Measurements from ENCODE around the gene CASP3. TPM values are rescaled to one million over a fixed set of nuclear protein-coding genes. Genes with fewer than 3 reads are reported as not detected.

Gene CASP3
- total RNA-seq: 56.1 and 58.2 TPM in 2 replicates

DNA sequence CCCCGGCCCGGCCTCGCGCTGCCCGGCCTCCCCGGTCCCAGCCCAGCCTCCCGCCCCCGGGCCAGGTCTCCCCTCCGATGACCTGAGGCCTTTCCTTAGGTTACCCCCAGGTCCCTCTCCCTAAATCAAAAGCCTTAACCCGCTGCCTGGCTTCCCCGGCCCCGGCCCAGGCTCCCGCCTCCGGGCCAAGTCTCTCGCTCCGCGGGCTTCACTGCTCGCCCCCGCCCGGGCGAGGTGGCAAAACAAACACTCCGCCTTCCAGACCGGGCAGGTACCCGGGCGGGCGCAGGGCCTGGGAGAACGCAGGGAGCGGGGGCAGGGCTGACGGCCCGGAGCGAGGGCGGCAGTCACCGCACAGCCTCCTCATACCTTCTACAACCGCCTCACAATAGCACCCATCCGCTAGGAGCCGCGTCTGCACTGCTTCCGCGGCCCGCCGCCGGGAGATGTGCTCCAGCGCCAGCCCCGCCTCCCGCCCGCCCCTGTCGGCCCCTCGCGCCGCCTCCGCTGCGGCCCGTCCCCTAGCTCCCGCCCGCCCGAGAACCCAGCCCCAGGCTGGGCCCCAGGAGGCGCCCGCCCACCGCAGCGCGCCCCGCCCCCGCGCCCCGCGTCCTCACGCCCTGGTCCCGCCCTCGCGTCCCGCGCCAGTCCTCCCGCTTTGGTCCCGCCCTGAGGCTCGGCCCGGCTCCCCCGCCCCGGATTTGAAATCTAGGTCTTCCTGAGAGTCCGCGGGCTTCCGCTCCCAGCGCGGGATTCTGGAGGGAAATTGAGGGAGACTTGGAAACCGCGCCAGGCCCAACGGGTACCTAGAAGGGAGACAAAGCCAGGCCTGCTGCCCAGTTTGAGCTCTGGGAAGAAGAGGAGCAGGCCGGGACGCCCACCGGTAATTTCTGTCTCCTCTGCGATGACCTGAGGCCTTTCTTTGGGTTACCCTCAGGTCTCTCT is at the start of gene CASP3, which contains the start of gene PRIMPOL:
CASP3 (minus strand) TSS at position 422 of the 945 bp plus-strand sequence. CDS start 10,994 bp downstream, outside the sequence.
PRIMPOL (plus strand) TSS at position 713 of the 945 bp plus-strand sequence. CDS start 7,403 bp downstream, outside the sequence.
- TF ChIP-seq, protein P1, sequence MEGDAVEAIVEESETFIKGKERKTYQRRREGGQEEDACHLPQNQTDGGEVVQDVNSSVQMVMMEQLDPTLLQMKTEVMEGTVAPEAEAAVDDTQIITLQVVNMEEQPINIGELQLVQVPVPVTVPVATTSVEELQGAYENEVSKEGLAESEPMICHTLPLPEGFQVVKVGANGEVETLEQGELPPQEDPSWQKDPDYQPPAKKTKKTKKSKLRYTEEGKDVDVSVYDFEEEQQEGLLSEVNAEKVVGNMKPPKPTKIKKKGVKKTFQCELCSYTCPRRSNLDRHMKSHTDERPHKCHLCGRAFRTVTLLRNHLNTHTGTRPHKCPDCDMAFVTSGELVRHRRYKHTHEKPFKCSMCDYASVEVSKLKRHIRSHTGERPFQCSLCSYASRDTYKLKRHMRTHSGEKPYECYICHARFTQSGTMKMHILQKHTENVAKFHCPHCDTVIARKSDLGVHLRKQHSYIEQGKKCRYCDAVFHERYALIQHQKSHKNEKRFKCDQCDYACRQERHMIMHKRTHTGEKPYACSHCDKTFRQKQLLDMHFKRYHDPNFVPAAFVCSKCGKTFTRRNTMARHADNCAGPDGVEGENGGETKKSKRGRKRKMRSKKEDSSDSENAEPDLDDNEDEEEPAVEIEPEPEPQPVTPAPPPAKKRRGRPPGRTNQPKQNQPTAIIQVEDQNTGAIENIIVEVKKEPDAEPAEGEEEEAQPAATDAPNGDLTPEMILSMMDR (conservative IDR thresholded peaks at IDR 0.05; ENCODE audit: low read depth, low read length): peak; percentile 3
- no peak for DNase-seq (ENCODE audit: low read depth)
- peak within 1 kb of the TSS; percentile 92 for H3K4me3 ChIP-seq (ENCODE audit: low read depth, low read length)

DNA sequence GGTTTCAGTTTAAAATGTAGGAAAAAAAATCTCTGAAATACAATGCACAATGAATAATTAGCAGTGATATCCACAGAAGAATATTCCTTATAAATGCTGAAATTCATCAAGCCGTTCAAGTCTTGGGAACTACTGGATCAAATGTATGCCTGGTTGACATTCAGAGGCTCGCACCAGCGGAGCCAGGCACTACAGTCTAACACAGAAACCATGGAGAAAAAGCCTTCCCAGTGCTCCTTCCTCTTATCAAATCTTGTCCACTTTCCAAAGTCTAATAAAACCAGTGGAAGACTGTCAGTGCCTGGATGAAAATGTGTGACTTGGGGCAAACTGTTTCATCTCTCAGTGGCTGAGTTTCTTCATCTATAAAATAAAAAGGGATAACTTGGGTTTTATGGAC is 48.7 kb upstream of the CASP3 start:
- TF ChIP-seq, protein P1 (conservative IDR thresholded peaks at IDR 0.05; ENCODE audit: low read depth, low read length): no peak
- DNase-seq (ENCODE audit: low read depth): no peak
- no peak overlapping the region for H3K4me3 ChIP-seq (ENCODE audit: low read depth, low read length)

DNA sequence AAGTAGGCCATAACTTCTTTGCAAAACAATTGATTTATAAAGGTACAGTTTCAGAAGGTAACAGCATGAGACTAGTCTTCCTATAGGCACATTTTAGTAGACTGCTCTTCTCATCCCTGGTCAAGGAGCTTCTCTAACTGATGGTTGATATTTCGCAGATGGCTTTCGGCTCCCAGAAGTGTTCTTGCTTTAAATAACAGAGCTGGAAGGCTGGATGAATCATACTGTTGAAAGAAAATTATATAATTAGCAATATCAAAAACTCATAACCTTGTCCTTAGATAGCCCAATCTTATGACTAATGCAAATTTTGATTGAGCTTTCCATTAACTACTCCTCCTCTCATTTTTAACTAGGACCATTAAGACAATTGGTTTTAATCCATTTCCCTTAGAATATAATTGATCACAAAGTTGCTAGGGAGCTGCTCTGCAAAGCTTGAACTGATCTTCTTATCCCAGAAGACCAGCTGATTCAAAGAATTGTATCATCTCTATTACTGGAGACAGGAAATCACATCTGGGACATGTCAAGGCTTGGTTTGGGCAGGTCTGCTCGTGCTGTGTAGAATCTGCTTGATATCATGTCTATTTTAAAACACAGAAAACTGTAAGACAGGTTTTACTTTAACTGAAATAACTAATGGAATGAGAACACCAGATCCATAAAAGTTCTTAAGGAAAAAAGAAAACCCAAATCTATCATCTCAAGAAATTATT is 46.1 kb upstream of the CASP3 start:
- DNase-seq (ENCODE audit: low read depth): no peak

DNA sequence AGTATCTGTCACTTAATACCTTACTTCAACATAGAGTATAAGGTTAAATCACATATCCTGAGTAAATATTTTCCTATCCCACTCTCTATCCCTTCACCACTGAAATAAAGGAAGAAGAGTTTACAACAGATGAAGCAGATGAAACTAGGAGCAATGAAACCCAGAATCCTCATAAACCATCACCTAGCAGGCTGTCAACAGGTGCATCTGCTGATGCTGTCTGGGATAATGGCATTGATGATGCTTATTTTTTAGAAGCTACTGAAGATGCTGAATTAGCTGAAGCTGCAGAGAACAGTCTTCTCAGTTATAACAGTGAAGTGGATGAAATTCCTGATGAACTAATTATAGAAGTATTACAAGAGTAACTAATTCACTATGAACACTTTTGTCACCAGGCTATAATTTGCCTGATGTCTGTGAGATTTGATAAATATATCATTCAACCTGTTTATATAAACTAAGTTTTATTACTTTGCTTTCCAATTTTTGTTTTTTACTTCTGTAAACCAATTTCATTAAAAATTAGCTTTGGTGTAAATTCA is 45.2 kb upstream of the CASP3 start:
- no peak overlapping the region for H3K4me3 ChIP-seq (ENCODE audit: low read depth, low read length)
- TF ChIP-seq, protein P1 (conservative IDR thresholded peaks at IDR 0.05; ENCODE audit: low read depth, low read length): no peak
- DNase-seq (ENCODE audit: low read depth): no peak

More for the DNA sequence above, 46.1 kb upstream of the CASP3 start:
- TF ChIP-seq, protein P1 (conservative IDR thresholded peaks at IDR 0.05; ENCODE audit: low read depth, low read length): no peak
- H3K4me3 ChIP-seq (ENCODE audit: low read depth, low read length): no peak overlapping the region

DNA sequence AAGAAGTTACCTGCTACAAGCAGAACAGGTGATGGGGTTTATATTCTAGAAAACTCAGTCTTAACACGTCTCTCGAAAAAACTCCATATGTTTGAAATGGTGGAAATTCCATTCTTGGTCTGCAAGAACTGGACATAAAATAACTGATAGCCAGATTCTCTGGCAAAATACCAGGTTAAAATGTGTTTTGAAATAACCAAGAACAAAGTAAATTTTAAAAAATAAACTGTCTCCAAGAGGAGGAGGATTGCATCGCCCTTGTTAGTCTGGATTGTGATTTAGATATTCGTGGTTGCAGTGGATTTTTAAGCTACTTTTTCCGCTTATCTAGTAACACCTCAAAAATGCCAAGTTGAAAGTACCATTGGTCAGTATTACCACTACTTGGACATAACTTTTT is 43.8 kb upstream of the CASP3 start:
- DNase-seq (ENCODE audit: low read depth): no peak

DNA sequence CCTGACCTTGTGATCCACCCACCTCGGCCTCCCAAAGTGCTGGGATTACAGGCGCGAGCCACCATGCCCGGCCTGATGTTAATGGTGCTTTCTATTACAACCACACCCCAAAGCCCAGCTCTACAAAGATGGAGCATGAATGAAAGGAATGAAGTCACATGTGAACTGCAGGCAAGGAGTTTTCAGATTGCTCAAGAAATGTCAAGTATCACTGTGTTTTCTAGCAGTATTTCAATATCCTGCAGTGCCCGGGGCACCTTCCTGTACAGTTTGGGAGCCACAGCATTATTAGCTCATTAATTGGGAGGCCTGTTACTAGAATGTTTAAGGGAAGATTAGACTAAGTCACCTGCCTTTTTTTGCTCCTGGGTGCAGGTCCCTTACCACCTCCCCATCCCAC is 40.4 kb upstream of the CASP3 start:
- no peak for DNase-seq (ENCODE audit: low read depth)
- no peak overlapping the region for H3K4me3 ChIP-seq (ENCODE audit: low read depth, low read length)
- TF ChIP-seq, protein P1 (conservative IDR thresholded peaks at IDR 0.05; ENCODE audit: low read depth, low read length): no peak

More for the DNA sequence above, 43.8 kb upstream of the CASP3 start:
- TF ChIP-seq, protein P1 (conservative IDR thresholded peaks at IDR 0.05; ENCODE audit: low read depth, low read length): no peak
- no peak overlapping the region for H3K4me3 ChIP-seq (ENCODE audit: low read depth, low read length)
